K562 (cell line): ENCODE results near the gene XPA.
"Not testable (repeated sequence)": the region's sequence is repeated elsewhere in the genome, so short reads cannot be mapped to it uniquely, and the experiment has no call there.

ENCODE experiments used
- BRD9 ChIP-seq: fragments of 450-650 bp; IDR thresholded peaks from 2 replicates; pipeline ENCODE4 v1.6.1; 2018; ENCODE audit warnings: low read depth; ENCODE audit not compliant: partially characterized antibody
- MECOM ChIP-seq: fragments of 250-450 bp; sonication (Bioruptor Pico); IDR thresholded peaks from 2 replicates; pipeline ENCODE4 v1.8.0; 2022; ENCODE audit warnings: inconsistent platforms

DNA sequence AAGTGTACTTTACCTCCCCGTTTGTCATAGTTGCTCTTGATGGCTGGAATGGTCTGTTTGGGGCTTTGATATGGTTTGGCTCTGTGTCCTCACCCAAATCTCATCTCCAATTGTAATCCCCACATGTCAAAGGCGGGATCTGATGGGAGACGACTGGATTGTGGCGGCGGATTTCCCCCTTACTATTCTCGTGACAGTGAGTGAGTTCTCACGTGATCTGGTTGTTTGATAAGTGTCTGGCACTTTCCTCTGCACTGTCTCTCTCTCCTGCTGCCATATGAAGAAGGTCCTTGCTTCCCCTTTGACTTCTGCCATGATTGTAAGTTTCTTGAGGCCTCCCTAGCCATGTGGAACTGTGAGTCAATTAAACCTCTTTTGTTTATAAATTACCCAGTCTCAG is 46.9 kb upstream of the XPA start:
- TF ChIP-seq MECOM (CRISPR knock-in tag); BRD9: not testable (repeated sequence)
